HepG2 (cell line): ENCODE data around the gene SCYL1. TPM values are rescaled to one million over a fixed set of nuclear protein-coding genes. Genes with fewer than 3 reads are reported as not detected.

Experiments used
- ATAC-seq: fragments of 200-7000 bp; cut with Tn5 transposase; 3 replicates; pipeline ENCODE4 v1.9.1; 2020; ENCODE audit warnings: mild to moderate bottlenecking, moderate library complexity
- BruUV-seq: library from RNA; stranded (reverse); fragments of 400-500 nt; replicated peaks from 2 replicates; lab custom pipeline; 2021; lab: Mats Ljungman, UMichigan
- CTCF ChIA-PET: fragments of 300-600 bp; formaldehyde crosslinking; extraction: SDS; loops from one replicate; lab custom pipeline; 2021; ENCODE audit warnings: low total read pairs, inconsistent platforms, low intra/inter-chr PET ratio; lab: Yijun Ruan, JAX
- POLR2A ChIA-PET: fragments of 350-600 bp; sonication (Branson Sonifier 250); formaldehyde crosslinking; loops from one replicate; lab custom pipeline; 2020; ENCODE audit warnings: antibody characterized with exemption, inconsistent platforms; lab: Yijun Ruan, JAX
- DNase-seq: peaks from one replicate; pipeline ENCODE4 v3.0.0-alpha.2; 2015; ENCODE audit warnings: low spot score
- FAIRE-seq: peaks from 3 replicates; lab custom pipeline; 2011; peaks lifted over from hg19 to GRCh38; lab: Jason Lieb, UNC
- H2AFZ ChIP-seq: one replicate; pipeline ENCODE4 v1.6.1; 2011; ENCODE audit warnings: low read length, inconsistent platforms
- H3K27ac ChIP-seq: fragments of 300-600 bp; 3 replicates; pipeline ENCODE4 v1.8.0; 2011; ENCODE audit warnings: mixed run types, mild to moderate bottlenecking, mixed read lengths, low read length, inconsistent platforms; ENCODE audit not compliant: insufficient read depth; ENCODE audit errors: extremely low read length
- H3K27me3 ChIP-seq, 2 experiments: fragments of 200-600 bp in 1 of 2; 2 replicates in 1 of 2; 3 replicates in 1 of 2; pipeline versions ENCODE4 v1.6.0 to v1.8.0; 2011; ENCODE audit warnings: low read length in 2 of 2, mild to moderate bottlenecking in 2 of 2, moderate library complexity in 2 of 2, inconsistent platforms in 1 of 2; ENCODE audit not compliant: insufficient read depth in 2 of 2, control insufficient read depth in 1 of 2
- H3K36me3 ChIP-seq, 2 experiments: fragments of 200-600 bp in 1 of 2; replicated peaks in 1 of 2; 2 replicates in 1 of 2; 3 replicates in 1 of 2; pipeline versions ENCODE4 v1.5.1 to v1.8.0; 2011; ENCODE audit warnings: low read length in 2 of 2, inconsistent platforms in 1 of 2; ENCODE audit not compliant: insufficient read depth in 2 of 2, control insufficient read depth in 1 of 2
- H3K4me1 ChIP-seq: 2 replicates; pipeline ENCODE4 v1.5.1; 2012; ENCODE audit warnings: low read length, inconsistent platforms; ENCODE audit not compliant: insufficient read depth
- H3K4me2 ChIP-seq: 2 replicates; pipeline ENCODE4 v1.6.0; 2011; ENCODE audit warnings: low read depth, low read length, inconsistent platforms
- H3K4me3 ChIP-seq, 3 experiments: fragments of 200-600 bp in 1 of 3; sonication (generic), shearing (Covaris generic) in 1 of 3; replicated peaks in 1 of 3; 2 replicates each; pipeline ENCODE4 v1.5.1; 2011 to 2016; ENCODE audit warnings: low read length in 3 of 3, inconsistent platforms in 2 of 3, low read depth in 2 of 3, mild to moderate bottlenecking in 2 of 3, control low read depth in 1 of 3, mixed read lengths in 1 of 3; ENCODE audit not compliant: insufficient read depth in 1 of 3
- H3K79me2 ChIP-seq: one replicate; pipeline ENCODE4 v1.6.1; 2011; ENCODE audit warnings: low read length, inconsistent platforms; ENCODE audit not compliant: insufficient read depth
- H3K9ac ChIP-seq: 2 replicates; pipeline ENCODE4 v1.6.0; 2011; ENCODE audit warnings: mild to moderate bottlenecking, low read depth, low read length, inconsistent platforms; ENCODE audit not compliant: insufficient read depth
- H3K9me3 ChIP-seq: 2 replicates; pipeline ENCODE4 v1.5.1; 2012; ENCODE audit warnings: mild to moderate bottlenecking, low read length
- H4K20me1 ChIP-seq: 2 replicates; pipeline ENCODE4 v1.6.0; 2011; ENCODE audit warnings: inconsistent platforms, mild to moderate bottlenecking, low read length, moderate library complexity; ENCODE audit not compliant: insufficient read depth
- CENPBD1 ChIP-seq: sonication (generic); formaldehyde crosslinking; IDR thresholded peaks from 2 replicates; pipeline ENCODE4 v1.8.0; 2022; ENCODE audit warnings: missing genetic modification reagents, low read depth, mild to moderate bottlenecking, borderline replicate concordance
- CREM ChIP-seq, 2 experiments: sonication (generic) in 1 of 2; formaldehyde crosslinking in 1 of 2; IDR thresholded peaks; 2 replicates each; pipeline versions ENCODE4 v1.4.0 to v1.6.1; 2016 to 2020; ENCODE audit warnings: antibody characterized with exemption in 1 of 2, mild to moderate bottlenecking in 1 of 2, missing genetic modification reagents in 1 of 2
- NFE2 ChIP-seq: sonication (generic); formaldehyde crosslinking; IDR thresholded peaks from 2 replicates; pipeline ENCODE4 v1.4.0; 2020; ENCODE audit warnings: missing genetic modification reagents
- PAWR ChIP-seq: sonication (generic); formaldehyde crosslinking; IDR thresholded peaks from 2 replicates; pipeline ENCODE4 v1.4.0; 2020; ENCODE audit warnings: missing genetic modification reagents, mild to moderate bottlenecking, borderline replicate concordance
- PRDM10 ChIP-seq: sonication (generic); formaldehyde crosslinking; IDR thresholded peaks from 2 replicates; pipeline ENCODE4 v1.4.0; 2020; ENCODE audit warnings: low read depth, missing genetic modification reagents
- REL ChIP-seq: sonication (generic); formaldehyde crosslinking; conservative IDR thresholded peaks from 2 replicates; pipeline ENCODE4 v1.8.0; 2022; ENCODE audit warnings: mild to moderate bottlenecking, missing genetic modification reagents, moderate library complexity
- SALL1 ChIP-seq: sonication (generic); formaldehyde crosslinking; IDR thresholded peaks from 2 replicates; pipeline ENCODE4 v1.8.0; 2022; ENCODE audit warnings: mild to moderate bottlenecking, missing genetic modification reagents
- SAP130 ChIP-seq: IDR thresholded peaks from 2 replicates; pipeline ENCODE4 v1.6.1; 2016; ENCODE audit warnings: low read depth
- TIGD3 ChIP-seq: sonication (generic); formaldehyde crosslinking; IDR thresholded peaks from 2 replicates; pipeline ENCODE4 v1.5.1; 2020; ENCODE audit warnings: mild to moderate bottlenecking, missing genetic modification reagents, borderline replicate concordance
- TRIM22 ChIP-seq: fragments of 450-650 bp; IDR thresholded peaks from 2 replicates; pipeline ENCODE4 v1.6.1; 2017
- ZBTB42 ChIP-seq: sonication (generic); formaldehyde crosslinking; IDR thresholded peaks from 2 replicates; pipeline ENCODE4 v1.5.0; 2020; ENCODE audit warnings: mild to moderate bottlenecking, missing genetic modification reagents
- ZNF230 ChIP-seq: sonication (generic); formaldehyde crosslinking; IDR thresholded peaks from 2 replicates; pipeline ENCODE4 v1.4.0; 2020; ENCODE audit warnings: mild to moderate bottlenecking, missing genetic modification reagents
- ZNF460 ChIP-seq: sonication (generic); formaldehyde crosslinking; IDR thresholded peaks from 2 replicates; pipeline ENCODE4 v1.5.1; 2020; ENCODE audit warnings: missing genetic modification reagents, mild to moderate bottlenecking, borderline replicate concordance
- ZNF569 ChIP-seq: sonication (generic); formaldehyde crosslinking; IDR thresholded peaks from 2 replicates; pipeline ENCODE4 v1.5.0; 2020; ENCODE audit warnings: mild to moderate bottlenecking, missing genetic modification reagents, moderate library complexity, borderline replicate concordance
- ZNF790 ChIP-seq: sonication (generic); formaldehyde crosslinking; IDR thresholded peaks from 2 replicates; pipeline ENCODE4 v1.8.0; 2022; ENCODE audit warnings: missing genetic modification reagents, mild to moderate bottlenecking, borderline replicate concordance
- WGBS: methylation state at CpG from one replicate; pipeline ENCODE4 v1.1.6; 2017; ENCODE audit warnings: low lambda C conversion rate; 5-methylcytosine and 5-hydroxymethylcytosine counted together
- in situ Hi-C: cut with HindIII; loops from 2 replicates; pipeline ENCODE4 v1.10.0; 2017; ENCODE audit warnings: low pct_unique_long_range_greater_than_20kb; ENCODE audit not compliant: extremely low pct_ligation_motif_present
- intact Hi-C: fragments of 100-400 bp; cut with micrococcal nuclease; formaldehyde crosslinking; loops from one replicate; pipeline ENCODE4 v1.10.0; 2022; ENCODE audit not compliant: unreplicated experiment
- polyA plus RNA-seq, 8 experiments: library from polyadenylated mRNA; depleted of rRNA in 3 of 8; stranded (reverse) in 7 of 8; unstranded in 1 of 8; fragments of >200 nt; fragmentation: Illumina TruSeq in 4 of 8; extraction: Trizol in 4 of 8; gene quantifications; 2 replicates each; pipeline versions ENCODE4 v1.2.1 to v1.2.3, GENCODE V29; 2011 to 2016; ENCODE audit warnings: low read depth in 4 of 8, missing spikeins in 1 of 8, mixed read lengths in 1 of 8; ENCODE audit not compliant: insufficient read depth in 1 of 8
- total RNA-seq, 5 experiments: library from RNA; depleted of rRNA; stranded (reverse); fragments of >200 nt; fragmentation: Illumina TruSeq; extraction: Trizol; gene quantifications; 2 replicates each; pipeline ENCODE4 v1.2.3, GENCODE V29; 2016; ENCODE audit warnings: low read depth in 1 of 5

SCYL1 gene
- total and polyA plus RNA-seq, 2 of the 13 experiments (the other 11 are each of a cell fraction or from before 2014, with no cell fraction given): 65.9 to 103 TPM

- TF ChIP-seq CREM (IDR thresholded peaks at IDR 0.05) (no peak), CREM (CRISPR knock-in tag; IDR thresholded peaks at IDR 0.05) (no peak), SAP130 (CRISPR knock-in tag) (0 out of 2 replicates have a peak, but pooled peaks have one; percentile 14), ZBTB42 (no peak), NFE2 (CRISPR knock-in tag) (no peak), SALL1 (0 out of 2 replicates have a peak, but pooled peaks have one; percentile 9)
- TF ChIP-seq, all 625 proteins: peak for 18
Observed at GRCh38 chr11:65560555-65561418, 35.9 kb downstream of the SCYL1 start (continued).

- Histone ChIP-seq H2AFZ (no peak overlapping the region), H3K36me3 (no peaks in the 10 kb centered on the region), H3K27ac (no peak overlapping the region), H4K20me1 (no peaks in the 10 kb centered on the region), H3K9ac (no peak overlapping the region), H3K9me3 (no peaks in the 10 kb centered on the region), H3K4me2 (no peak overlapping the region), H3K4me1 (peaks cover 50% of the 10 kb centered on the region), H3K4me3 (no peak overlapping the region), H3K27me3 (no peaks in the 10 kb centered on the region), H3K79me2 (peaks cover 3% of the 10 kb centered on the region)
- no peak for DNase-seq
- in situ Hi-C loops (no loop called here), intact Hi-C loops (no loop called here)
- no peak for FAIRE-seq
- CTCF ChIA-PET: no interaction called here
- BruUV-seq: no TSS peak
- POLR2A ChIA-PET: interaction anchor here (2.2 kb wide), 1 partner anchor 10 kb away, joined by 6 read pairs; no protein-coding TSS in a partner anchor
- ATAC-seq: no peak
- 84% methylated on average over 7 of the region's 7 CpGs for WGBS
- TF ChIP-seq ZNF460 (CRISPR knock-in tag): no peak
- no peak for TF ChIP-seq ZNF569 (CRISPR knock-in tag)
- TF ChIP-seq ZNF790 (CRISPR knock-in tag): no peak
- no peak for TF ChIP-seq TIGD3 (CRISPR knock-in tag)
- TF ChIP-seq PAWR: no peak
- TF ChIP-seq ZNF230: no peak
- no peak for TF ChIP-seq REL (CRISPR knock-in tag)
- TF ChIP-seq PRDM10: no peak
- no peak for TF ChIP-seq CENPBD1
- TF ChIP-seq TRIM22: no peak
Observed at GRCh38 chr11:65562020-65562419, 37.1 kb downstream of the SCYL1 start.
